HG03025 (cell line): ENCODE measurements around the gene SLC1A2.

ENCODE experiments used
- ATAC-seq: cut with Tn5 transposase; IDR thresholded peaks from one replicate; pipeline ENCODE4 v1.9.1; 2021; ENCODE audit warnings: mild to moderate bottlenecking, moderate library complexity; ENCODE audit not compliant: unreplicated experiment, low FRiP score

The SLC1A2 gene

DNA sequence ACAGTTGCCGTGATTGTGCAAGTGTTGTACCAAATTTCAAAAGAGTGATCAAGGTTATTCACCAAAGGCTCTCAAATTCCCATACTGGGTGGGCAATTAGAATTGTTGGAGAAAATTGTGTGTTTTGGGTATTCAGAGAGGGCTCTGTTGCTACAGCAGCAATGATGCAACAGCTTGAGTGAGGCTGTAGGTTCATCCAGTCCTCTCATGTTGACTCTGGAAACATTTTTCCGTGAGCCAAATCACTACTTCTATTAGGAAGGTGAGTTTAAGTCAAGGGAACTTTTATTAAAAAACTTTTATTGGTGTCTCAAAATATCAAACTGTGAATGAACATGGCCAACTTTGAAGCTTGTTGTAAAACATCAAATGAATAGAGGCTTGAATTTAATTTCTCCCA is 163.8 kb downstream of the SLC1A2 start:
- ATAC-seq, result no peak

- ATAC-seq, result no peak
These were observed 166.1 kb downstream of the SLC1A2 start for GRCh38 chr11:35253237-35253636.

DNA sequence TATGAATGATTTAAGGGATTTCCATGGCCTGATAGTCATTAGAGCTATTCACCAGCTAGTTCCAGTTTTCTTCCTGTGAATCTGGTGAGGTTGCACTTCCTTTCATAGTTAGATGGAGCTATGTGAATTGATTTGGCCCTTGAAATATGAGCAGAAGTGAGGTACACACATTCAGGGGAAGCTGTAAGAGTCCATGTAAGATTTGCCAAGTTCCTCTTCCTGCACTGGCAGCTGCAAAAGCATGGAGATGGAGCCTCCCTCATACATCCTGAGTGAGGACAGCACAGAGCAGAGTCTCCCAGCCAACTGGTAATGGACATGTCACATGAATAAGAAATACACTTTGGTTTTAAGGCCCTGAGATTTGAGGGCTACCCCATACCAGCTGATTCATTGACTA is 168.7 kb downstream of the SLC1A2 start:
- no peak for ATAC-seq

GRCh38 chr11:35250192-35250591 is 169.2 kb downstream of the SLC1A2 start:
- ATAC-seq, result no peak

DNA sequence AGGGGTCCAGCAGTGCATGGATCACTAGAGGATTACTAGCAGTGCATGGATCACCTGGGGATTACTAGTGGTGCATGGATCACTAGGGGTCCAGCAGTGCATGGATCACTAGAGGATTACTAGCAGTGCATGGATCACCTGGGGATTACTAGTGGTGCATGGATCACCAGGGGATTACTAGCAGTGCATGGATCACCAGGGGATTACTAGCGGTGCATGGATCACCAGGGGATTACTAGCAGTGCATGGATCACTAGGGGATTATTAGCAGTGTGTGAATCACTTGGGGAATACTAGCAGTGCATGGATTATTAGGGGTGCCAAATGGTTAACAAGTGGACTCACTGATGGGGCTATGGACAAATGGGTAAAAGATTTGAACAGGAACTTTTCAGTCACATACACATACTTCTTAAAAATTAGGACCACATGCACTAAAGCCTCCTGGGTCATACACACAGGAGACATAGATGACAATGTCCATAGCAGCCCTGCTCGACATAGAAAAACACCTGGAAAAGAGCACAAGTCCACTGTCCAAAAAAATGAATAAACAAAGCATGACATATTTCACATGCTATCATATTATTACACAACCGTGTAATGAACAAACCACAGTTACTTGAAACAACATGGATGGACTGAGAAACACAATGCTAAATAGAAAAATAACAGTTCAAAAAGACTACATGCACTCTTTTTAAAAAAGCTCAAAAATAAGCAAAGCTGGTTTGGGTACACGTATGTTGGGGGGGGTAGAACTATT is 170.6 kb downstream of the SLC1A2 start:
- ATAC-seq, result no peak

DNA sequence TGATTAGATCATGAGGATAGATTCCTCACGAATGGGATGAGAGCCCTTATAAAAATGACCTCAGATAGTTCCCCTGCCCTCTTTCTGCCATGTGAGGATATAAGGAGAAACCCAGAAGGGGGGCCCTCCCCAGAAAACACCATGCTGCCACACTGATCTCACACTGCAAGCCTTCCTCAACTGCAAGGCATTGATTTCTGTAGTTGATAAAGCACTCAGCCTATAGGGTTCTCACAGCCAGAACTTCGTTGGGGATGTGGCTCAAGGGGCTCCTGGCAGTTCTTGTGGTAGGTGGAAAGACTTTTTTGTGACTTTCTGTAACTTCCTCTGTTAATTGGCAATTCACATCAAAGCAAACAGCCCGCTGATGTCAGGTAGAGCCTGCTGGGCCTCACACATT is 171.5 kb downstream of the SLC1A2 start:
- no peak for ATAC-seq

DNA sequence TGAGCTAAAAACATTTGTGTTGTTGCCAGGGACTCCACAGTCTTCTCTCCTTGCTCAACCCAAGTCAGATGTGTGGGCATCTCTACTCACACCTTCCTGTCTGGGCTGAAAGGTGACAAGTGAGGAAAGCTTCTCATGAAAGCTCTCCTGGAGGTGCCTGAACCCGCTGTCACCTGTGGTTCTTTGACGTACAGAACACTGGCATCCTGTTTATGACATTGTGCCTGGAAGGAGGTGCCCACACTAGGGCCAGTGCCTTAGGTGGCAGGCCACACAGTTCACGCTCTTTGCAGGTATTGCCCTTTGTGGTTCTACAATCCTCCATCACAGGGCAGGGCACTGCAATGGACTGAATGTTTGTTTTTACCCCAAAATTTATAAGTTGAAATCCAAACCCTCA is 171.9 kb downstream of the SLC1A2 start:
- no peak for ATAC-seq

- no peak for ATAC-seq
These were observed 172.6 kb downstream of the SLC1A2 start for GRCh38 chr11:35246745-35247144.

DNA sequence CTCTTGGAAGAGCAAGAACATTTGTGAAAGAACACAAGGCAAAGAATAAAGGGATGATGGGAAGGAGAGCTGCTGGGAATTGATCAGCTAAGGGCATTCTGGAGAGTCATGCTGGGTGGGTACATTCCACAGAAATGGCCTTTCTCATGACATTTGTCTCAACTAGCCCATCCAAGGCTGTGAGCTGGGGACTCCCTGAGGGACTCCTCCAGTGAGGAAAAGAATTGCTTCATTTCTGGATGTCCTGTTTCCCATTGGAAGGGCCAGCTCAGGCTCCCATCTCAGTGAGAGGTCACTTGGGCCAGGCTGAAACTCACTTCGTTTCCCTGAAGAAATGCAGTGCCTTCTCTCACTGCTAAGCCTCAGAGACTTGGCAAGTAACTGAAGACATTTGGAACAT is 173.6 kb downstream of the SLC1A2 start:
- no peak for ATAC-seq

DNA sequence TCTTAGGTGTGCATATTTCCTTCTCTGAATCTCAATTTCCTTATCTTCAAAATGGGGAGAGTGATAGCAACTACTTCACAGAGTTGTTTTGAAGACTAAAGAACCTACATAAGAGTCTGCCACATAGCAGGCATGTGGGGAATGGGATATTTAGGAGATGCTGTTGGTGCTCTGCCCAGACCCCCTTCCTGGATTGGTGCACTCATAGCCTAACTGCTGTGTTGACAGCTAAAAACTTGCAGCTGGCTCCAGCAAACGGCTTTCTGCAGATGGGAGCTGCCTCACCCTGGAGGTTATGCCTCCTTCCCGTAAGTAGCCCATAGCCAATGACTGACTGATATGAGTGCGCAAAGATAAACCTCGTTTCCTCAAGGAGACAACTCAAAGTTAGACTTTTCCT is 174.3 kb downstream of the SLC1A2 start:
- ATAC-seq, result no peak

DNA sequence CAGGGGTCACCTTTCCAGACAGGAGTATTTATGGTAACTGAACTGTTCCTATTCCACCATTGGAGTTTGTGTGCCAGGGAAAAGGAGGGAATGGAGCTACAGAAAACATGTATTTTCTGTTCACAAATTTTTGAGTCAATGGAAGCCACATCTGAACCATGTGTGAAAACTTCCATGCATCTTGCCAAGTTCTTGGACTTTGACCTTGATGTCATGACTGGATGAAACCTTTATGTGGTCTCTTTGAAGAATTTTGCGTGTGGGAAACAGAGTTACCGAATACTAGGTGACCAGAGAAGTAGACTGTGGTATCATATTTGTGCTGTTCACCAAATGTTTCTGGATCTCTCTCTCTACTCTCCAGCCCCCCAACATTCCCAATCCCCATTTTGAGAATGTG is 175.6 kb downstream of the SLC1A2 start:
- no peak for ATAC-seq

DNA sequence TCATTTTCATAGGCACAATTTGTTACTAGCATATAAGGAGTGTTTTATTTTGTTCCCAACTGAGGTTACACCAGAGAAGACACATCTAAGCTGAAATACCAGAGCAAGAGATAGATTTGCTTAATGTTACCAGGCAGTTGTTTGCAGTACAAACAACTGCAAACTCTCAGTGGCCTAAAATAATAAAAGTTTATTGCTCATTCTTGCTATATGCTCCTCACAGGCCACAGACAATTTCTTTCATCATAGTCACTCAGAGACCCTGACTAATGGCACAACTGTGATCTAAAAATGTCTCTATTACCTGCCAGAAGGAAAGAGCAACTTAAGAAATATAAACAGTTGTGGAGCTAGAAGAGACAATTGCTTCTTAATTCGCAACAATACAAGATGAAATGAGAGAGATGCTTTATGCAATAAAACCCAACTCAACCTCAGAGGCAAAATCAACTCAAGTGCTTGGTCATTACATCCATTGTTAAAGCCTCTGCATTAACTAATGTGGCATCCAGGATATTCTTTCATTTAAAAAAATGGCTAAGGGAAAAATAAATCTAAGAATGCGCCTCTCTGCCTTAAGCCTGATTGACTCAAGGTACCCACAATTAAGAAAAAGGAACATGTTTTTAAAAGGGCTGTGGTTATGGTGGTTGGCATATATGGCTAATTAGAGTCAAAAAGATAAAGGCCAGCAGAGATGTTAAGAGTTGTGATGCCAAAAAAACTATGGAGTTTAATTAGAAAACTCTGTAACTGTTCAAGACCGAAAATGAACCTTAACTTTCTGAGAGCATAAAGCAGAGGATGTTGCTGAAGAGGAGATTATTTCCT is 176.7 kb downstream of the SLC1A2 start:
- no peak for ATAC-seq

GRCh38 chr11:35241531-35241930 is 177.8 kb downstream of the SLC1A2 start:
- ATAC-seq, result no peak

DNA sequence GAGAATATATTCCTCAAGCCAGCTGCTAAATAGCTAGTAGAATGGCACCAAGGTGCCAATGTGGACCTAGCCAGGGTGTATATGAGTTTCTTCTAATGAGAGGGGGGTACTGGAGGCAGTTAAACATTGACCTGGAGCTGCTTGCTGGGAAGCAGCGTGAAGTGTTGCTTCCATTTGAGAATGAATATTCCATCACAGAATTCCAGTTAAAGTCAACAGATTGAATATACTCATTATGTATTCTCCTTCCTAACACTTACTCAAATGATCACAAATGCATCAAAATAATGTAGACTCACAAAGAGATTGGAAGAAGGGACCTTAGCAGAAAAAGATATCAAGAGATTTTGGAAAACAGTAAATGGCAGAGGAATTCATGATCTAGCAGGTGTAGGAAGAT is 178.3 kb downstream of the SLC1A2 start:
- no peak for ATAC-seq

GRCh38 chr11:35239471-35240075 is 179.8 kb downstream of the SLC1A2 start:
- no peak for ATAC-seq

DNA sequence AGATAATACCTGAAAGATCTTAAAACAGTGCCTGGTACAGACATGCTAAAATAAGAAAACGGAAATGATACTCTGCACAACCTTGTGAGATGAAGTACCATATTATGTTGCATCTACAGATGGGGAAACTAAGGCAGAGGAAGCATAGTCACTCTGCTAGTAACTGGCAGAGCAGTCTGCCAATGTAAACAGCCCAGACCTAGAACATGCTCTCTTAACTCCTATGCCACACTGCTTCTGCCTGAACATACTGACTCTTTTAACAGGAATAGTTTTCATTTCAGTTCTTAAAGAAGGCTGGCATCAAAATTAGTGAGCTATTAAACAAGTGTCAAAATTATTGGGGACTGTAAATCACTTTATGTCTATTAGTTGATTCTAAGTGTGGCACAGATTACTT is 180.5 kb downstream of the SLC1A2 start:
- no peak for ATAC-seq

DNA sequence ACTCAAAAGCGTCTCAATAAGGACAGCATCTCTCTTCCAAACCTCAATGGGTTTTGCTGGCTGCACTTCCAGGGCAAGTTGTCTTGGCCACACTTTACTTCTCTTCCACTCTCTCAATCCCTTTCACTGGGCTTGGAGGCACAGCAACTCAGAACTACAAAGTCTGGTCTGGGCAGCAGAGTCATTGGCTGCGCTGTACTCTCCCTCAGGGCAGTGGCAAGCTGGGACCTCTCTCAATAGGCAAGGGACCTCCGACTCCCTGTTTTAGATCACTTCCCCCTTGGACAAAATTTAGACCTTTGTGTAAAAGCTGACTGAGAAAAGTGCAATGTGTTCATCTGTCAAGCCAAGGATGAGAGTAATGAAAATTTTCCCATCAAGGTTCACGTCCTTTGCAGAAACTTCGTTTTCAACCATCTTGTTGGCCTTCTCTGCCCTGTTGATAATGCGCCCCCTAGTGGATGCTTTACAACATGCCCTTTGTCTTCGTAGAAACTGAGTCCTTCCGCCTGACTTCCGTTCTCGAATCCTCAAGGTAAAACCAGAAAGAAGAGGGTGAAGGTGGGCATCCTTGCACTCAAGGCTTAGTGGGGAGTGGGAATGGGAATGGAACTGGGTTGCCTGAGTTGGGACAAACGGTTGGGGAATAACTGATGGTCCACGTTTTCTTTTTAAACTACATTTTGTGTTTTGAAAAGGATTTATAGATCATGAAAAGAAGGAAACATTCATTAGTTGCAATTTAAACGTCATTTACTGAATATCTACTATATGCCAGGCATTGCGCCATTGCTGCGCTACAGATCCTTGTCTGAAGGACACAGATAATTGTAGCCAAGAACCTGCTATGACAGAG is 181.3 kb downstream of the SLC1A2 start:
- ATAC-seq, result no peak

DNA sequence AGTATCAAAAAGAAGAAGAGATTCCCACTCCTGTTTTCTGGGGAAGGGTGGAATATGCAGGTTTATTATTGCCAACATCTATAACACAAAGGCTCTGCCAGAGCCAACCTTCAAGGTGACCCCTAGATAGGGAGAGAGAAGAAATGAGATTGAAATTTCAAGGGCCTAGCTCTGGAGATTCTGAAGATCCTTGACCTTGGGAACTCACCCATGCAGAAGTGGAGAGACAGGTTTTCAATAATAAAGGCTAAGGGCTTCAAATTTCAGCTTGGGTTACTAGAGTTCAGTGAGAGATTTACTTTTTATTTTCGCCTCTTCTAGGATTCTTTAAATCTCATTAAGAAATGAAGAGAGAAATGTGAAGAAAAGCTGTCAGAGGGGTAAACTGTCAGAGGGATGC is 182.0 kb downstream of the SLC1A2 start:
- ATAC-seq, result no peak

- no peak for ATAC-seq
These were observed 182.7 kb downstream of the SLC1A2 start for GRCh38 chr11:35236667-35237003.

- ATAC-seq, result no peak
These were observed 183.3 kb downstream of the SLC1A2 start for GRCh38 chr11:35235936-35236666.
